ENCODE results near the gene CCDC144A. TPM values are rescaled to one million over a fixed set of nuclear protein-coding genes. Genes with fewer than 3 reads are reported as not detected.
"Not testable (repeated sequence)": the region's sequence is repeated elsewhere in the genome, so short reads cannot be mapped to it uniquely, and the experiment has no call there.

CCDC144A gene
- total RNA-seq, 2 experiments from 2014 or later = 7.0 to 7.6 TPM

DNA sequence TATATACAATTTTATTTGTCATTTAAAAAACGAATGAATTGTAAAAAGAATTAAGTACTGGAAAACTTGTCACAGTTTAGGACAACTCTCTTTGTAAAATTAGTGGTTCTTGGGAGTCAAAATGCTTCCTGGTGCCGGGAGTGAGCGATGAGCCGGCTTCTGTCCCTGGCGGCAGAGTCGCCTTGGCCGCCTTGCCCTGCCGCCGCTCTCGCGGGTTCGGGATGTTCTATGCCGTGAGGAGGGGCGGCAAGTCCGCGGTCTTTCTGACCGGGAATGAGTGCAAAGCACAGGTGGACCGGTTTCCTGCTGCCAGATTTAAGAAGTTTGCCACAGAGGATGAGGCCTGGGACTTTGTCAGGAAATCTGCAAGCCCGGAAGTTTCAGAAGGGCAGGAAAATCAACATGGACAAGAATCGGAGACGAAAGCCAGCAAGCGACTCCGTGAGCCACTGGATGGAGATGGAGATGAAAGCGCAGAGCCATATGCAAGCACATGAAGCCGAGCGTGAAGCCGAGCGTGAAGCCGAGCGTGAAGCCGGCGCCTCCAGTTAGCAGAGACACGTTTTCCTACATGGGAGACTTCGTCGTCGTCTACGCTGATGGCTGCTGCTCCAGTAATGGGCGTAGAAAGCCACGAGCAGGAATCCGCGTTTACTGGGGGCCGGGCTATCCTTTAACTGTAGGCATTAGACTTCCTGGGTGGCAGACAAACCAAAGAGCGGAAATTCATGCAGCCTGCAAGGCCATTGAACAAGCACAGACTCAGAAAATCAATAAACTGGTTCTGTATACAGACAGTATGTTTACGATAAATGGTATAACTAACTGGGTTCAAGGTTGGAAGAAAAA, 6.5 kb upstream of the CCDC144A start:
- intact Hi-C loops (cut with DNase I, micrococcal nuclease); H3K9me3 Mint-ChIP-seq (ENCODE audit: low read depth); DNase-seq; POLR2A ChIA-PET; H3K36me3 Mint-ChIP-seq (ENCODE audit: low read depth); ATAC-seq; H3K4me1 Mint-ChIP-seq; H3K4me3 Mint-ChIP-seq; H3K27ac Mint-ChIP-seq: not testable (repeated sequence)
- peaks cover 15% of the 10 kb centered on the region for H3K27me3 Mint-ChIP-seq
- CTCF ChIA-PET = interaction anchor here (1.4 kb wide), 1 partner anchor 96 kb away, joined by 3 read pairs; no protein-coding TSS in a partner anchor

DNA sequence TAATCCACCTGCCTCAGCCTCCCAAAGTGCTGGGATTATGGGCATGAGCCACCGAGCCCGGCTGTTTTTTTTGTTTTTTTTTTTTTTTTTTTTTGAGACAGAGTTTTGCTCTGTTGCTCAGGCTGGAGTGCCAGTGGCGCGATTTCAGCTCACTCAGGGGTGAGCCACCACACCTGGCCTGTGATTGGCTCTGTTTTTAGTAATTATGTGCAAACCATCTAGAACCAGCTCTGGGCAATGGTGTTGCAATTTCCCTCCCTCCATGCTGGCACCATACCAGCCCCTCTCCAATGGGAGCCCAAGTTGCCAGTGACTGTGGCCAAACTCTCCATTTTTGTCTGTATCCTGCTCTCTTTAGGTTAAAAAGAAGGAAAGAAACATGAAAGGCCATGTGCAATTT, 4.0 kb upstream of the CCDC144A start:
- DNase-seq, POLR2A ChIA-PET: not testable (repeated sequence)

DNA sequence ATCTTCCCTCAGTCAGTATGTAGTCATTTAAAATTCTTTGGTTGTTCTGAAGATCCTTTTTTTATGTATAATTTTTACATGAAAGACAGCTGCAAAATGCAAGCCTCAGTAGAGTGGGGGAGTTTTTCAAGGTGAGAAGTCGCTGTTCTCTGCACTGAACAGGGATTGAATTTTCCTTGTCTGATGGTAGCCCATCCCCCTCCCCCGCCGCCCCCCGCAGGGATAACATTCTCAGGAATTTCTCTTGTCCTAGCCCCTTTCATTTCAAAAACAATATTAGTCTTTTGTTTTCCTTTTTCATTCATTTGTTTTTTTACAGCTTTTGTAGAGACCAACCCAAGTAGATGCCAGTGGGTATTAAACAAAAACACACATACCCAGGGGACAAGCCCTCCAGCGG, 2.9 kb upstream of the CCDC144A start:
- H3K9me3 Mint-ChIP-seq (ENCODE audit: low read depth); DNase-seq; CTCF ChIA-PET; H3K4me3 Mint-ChIP-seq; POLR2A ChIA-PET; H3K36me3 Mint-ChIP-seq (ENCODE audit: low read depth); H3K4me1 Mint-ChIP-seq; H3K27ac Mint-ChIP-seq; ATAC-seq: not testable (repeated sequence)
- intact Hi-C loops (cut with DNase I, micrococcal nuclease) = loop anchor here in 1 of 2 experiments (5.0 kb wide), 1 partner anchor 150 kb away; no protein-coding TSS in a partner anchor
- H3K27me3 Mint-ChIP-seq = peaks cover 12% of the 10 kb centered on the region

More for the DNA sequence above, 4.0 kb upstream of the CCDC144A start:
- H3K4me1 Mint-ChIP-seq; H3K9me3 Mint-ChIP-seq (ENCODE audit: low read depth); H3K27ac Mint-ChIP-seq; ATAC-seq; H3K4me3 Mint-ChIP-seq; CTCF ChIA-PET; H3K36me3 Mint-ChIP-seq (ENCODE audit: low read depth): not testable (repeated sequence)
- intact Hi-C loops (cut with DNase I, micrococcal nuclease) = loop anchor here in 1 of 2 experiments (5.0 kb wide), 1 partner anchor 149 kb away; no protein-coding TSS in a partner anchor
- H3K27me3 Mint-ChIP-seq = peaks cover 15% of the 10 kb centered on the region

DNA sequence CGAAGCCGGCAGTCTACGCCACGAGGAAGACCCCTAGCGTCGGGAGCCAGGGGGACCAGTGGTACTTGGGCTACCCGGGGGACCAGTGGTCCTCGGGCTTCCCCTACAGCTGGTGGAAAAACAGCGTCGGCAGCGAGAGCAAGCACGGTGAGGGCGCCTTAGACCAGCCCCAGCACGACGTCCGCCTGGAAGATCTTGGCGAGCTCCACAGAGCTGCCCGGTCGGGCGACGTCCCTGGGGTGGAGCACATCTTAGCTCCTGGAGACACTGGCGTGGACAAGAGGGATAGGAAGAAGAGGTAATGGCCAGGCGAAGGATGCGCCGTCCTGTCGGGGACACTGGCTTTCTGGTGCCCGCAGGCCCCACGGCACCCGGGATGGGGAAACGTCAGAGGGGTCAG, 406 bp downstream of the CCDC144A start:
- DNase-seq; H3K36me3 Mint-ChIP-seq (ENCODE audit: low read depth); H3K9me3 Mint-ChIP-seq (ENCODE audit: low read depth); H3K4me1 Mint-ChIP-seq; H3K27ac Mint-ChIP-seq; H3K27me3 Mint-ChIP-seq: not testable (repeated sequence)
- peak overlapping the region; percentile 30 for H3K4me3 Mint-ChIP-seq
- CTCF ChIA-PET = interaction anchor here (1.0 to 1.8 kb wide), 4 partner anchors 106 to 238 kb away, joined by 3 to 9 read pairs (median 4); no protein-coding TSS in a partner anchor
- peak; percentile 44 for ATAC-seq
- POLR2A ChIA-PET = interaction anchor here (1.0 kb wide), 1 partner anchor 338 kb away, joined by 3 read pairs; the partner anchor contains the start of gene CENPV
- intact Hi-C loops (cut with DNase I, micrococcal nuclease) = loop anchor here in 1 of 2 experiments (2.0 kb wide), 1 partner anchor 38 kb away; the partner anchor contains the start of gene ZNF624

DNA sequence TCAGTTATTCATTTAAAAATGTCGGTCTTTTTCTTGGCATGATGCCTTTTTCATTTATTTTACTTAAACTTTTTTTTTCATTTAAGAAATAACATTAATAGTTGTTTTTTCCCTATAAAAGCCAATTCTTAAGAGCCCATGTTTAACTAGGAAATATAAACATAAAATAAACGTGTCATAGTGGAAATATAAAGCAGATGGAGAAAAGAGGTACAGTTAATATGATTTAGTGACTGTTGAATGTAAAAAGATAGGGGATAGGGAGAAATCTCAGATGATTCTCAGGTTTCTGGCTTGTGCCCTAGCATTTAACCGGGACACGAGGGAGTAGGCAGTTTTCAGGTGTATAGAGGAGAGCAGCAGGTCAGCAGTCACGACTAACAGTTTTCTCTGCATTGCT, 7.6 kb downstream of the CCDC144A start:
- POLR2A ChIA-PET; H3K4me3 Mint-ChIP-seq; H3K9me3 Mint-ChIP-seq (ENCODE audit: low read depth); H3K27ac Mint-ChIP-seq; H3K4me1 Mint-ChIP-seq; H3K36me3 Mint-ChIP-seq (ENCODE audit: low read depth); DNase-seq; H3K27me3 Mint-ChIP-seq; intact Hi-C loops (cut with DNase I, micrococcal nuclease); ATAC-seq; CTCF ChIA-PET: not testable (repeated sequence)

DNA sequence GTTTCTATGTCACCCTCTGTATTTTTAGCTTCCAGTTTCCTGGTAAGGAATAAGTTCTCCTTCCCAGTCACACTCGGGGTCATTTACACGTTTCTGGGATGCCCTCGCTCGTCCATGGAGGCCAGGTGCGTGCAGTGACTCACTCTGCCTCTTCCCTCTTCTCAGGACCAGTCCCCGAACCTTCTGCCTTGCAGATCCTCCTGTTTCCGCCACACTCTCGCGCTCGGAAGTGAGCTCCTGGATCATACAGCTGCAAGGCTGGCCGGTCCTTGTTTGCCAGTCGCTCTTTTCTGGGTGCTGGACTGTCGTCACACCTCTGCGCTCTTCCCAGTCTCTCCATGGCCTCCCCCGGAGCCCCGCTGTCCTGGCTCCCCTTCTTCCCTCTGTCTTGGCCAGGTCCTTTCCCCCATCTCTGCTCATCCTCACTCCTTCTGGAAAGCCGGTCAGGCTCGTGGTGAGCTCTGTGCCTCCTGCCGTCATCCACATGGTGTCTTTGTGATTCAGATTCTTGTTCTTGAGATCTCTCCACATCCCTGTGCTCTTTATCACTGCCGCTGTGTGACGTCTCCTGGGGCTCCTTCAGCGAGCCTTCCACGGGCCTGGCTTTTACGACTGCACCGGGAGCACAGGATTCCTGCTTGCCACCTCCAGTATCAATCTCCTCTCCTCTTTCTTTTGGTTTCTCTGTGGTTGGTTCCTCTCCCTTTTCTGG, 55.6 kb downstream of the CCDC144A start:
- peak overlapping the region; percentile 25 for H3K4me3 Mint-ChIP-seq
- POLR2A ChIA-PET = interaction anchor here (0.6 kb wide), 1 partner anchor 646 kb away, joined by 5 read pairs; no protein-coding TSS in a partner anchor
- H3K36me3 Mint-ChIP-seq (ENCODE audit: low read depth); CTCF ChIA-PET; intact Hi-C loops (cut with DNase I, micrococcal nuclease); H3K27ac Mint-ChIP-seq; H3K9me3 Mint-ChIP-seq (ENCODE audit: low read depth): not testable (repeated sequence)
- peak; percentile 10 for DNase-seq
- peaks cover 11% of the 10 kb centered on the region for H3K4me1 Mint-ChIP-seq
- ATAC-seq = peak; percentile 30
- H3K27me3 Mint-ChIP-seq = peaks cover 30% of the 10 kb centered on the region

DNA sequence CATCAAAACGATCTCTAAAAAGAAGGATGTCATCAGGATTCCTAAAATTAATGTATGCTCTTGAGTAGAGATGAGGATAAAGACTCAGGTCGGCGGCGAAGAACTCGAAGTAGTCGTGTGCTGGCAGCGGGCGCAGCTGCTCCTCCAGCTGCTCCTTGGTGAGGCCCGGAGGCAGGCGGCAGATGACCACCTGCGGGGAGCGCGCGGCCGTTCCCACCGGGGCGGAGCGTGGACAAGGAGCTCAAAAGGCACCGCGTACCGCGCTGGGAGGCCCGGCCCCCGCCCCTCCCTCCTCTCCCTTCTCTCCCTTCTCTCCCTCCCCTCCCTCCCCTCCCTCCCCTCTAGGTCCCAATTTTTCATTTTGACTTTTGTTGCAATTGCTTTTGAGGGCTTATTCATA, 56.5 kb downstream of the CCDC144A start:
- intact Hi-C loops (cut with DNase I, micrococcal nuclease); CTCF ChIA-PET; H3K9me3 Mint-ChIP-seq (ENCODE audit: low read depth); POLR2A ChIA-PET; H3K27ac Mint-ChIP-seq; H3K36me3 Mint-ChIP-seq (ENCODE audit: low read depth); DNase-seq; ATAC-seq: not testable (repeated sequence)
- Mint-ChIP-seq H3K27me3 (peaks cover 35% of the 10 kb centered on the region), H3K4me1 (peaks cover 13% of the 10 kb centered on the region), H3K4me3 (peak overlapping the region; percentile 25)

DNA sequence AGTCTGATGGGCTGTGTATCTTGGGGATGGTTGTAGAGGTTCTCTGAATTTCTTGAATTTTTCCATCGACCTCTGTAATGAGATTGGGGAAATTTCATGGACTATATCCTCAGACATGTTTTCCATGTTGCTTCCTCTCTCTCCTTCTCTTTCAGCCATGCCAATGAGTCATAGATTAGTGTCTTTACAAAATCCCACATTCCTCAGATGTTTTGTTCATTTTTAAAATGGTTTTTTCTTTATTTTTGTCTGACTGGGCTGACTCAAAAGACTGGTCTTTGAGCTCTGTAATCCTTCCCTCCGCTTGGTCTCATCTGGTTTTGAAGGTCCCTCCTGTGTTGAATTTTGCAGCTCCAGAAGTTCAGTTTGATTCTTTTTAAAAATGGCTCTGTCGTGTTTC, 60.5 kb downstream of the CCDC144A start:
- H3K9me3 Mint-ChIP-seq (ENCODE audit: low read depth); ATAC-seq; POLR2A ChIA-PET; CTCF ChIA-PET; DNase-seq; H3K36me3 Mint-ChIP-seq (ENCODE audit: low read depth); H3K27ac Mint-ChIP-seq; H3K4me3 Mint-ChIP-seq; intact Hi-C loops (cut with DNase I, micrococcal nuclease): not testable (repeated sequence)
- H3K27me3 Mint-ChIP-seq = peaks cover 29% of the 10 kb centered on the region
- peaks cover 13% of the 10 kb centered on the region for H3K4me1 Mint-ChIP-seq

DNA sequence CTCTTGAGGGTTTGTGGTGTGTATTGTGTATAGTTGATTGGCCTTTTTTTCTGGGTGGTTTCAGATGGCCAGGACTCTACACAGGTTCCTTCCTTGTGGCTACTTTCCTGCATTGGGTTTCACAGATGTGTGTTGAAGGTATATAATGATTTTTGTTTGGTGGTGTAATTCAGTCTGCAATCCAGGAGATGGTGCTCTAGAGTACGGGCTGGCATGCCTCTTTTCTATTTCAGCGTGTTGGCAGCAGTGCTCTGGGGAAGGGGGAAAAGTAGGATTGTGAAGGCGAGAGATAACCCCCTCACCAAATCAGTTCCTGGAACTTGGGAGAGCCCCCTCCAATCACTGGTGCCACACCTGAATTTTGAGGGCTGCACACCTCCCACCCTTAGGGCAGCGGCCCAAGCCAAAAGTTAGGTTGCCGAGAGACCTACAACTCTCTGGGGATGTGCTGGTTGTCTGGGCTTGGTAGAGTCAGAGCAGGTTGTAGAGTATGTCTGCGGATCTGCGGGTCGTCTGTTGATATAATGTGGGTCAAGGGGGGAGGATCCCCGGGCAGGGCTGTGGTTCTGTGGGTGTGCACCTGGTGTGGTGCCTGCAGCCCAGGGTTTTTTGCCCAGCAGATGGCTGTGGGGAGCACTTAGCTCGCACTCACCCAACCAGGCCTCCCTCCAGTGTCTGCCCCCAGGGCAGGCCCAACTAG, 61.3 kb downstream of the CCDC144A start:
- intact Hi-C loops (cut with DNase I, micrococcal nuclease); H3K27ac Mint-ChIP-seq; H3K4me1 Mint-ChIP-seq; POLR2A ChIA-PET; H3K4me3 Mint-ChIP-seq; H3K9me3 Mint-ChIP-seq (ENCODE audit: low read depth); H3K36me3 Mint-ChIP-seq (ENCODE audit: low read depth); CTCF ChIA-PET: not testable (repeated sequence)
- ATAC-seq (peak; percentile 64), DNase-seq (peak; percentile 10)
- peaks cover 22% of the 10 kb centered on the region for H3K27me3 Mint-ChIP-seq

DNA sequence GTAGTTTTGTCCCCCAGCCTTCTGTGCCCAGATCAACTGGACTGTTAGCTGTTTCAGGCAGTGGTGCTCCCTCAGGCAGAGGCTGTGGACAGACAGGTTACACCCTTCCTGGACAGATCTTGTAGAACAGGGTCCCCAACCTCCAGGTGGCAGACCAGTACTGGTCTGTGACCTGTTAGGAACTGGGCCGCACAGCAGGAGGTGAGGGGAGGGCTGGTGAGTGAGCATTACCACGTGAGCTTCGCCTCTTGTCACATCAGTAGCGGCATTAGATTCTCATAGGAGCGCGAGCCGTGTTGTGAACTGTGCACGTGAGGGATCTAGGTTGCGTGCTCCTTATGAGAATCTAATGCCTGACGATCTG, 61.9 kb downstream of the CCDC144A start:
- H3K36me3 Mint-ChIP-seq (ENCODE audit: low read depth); H3K9me3 Mint-ChIP-seq (ENCODE audit: low read depth); H3K4me1 Mint-ChIP-seq; DNase-seq; POLR2A ChIA-PET; CTCF ChIA-PET; H3K27ac Mint-ChIP-seq; H3K4me3 Mint-ChIP-seq; intact Hi-C loops (cut with DNase I, micrococcal nuclease): not testable (repeated sequence)
- H3K27me3 Mint-ChIP-seq = peaks cover 20% of the 10 kb centered on the region
- peak; percentile 26 for ATAC-seq

DNA sequence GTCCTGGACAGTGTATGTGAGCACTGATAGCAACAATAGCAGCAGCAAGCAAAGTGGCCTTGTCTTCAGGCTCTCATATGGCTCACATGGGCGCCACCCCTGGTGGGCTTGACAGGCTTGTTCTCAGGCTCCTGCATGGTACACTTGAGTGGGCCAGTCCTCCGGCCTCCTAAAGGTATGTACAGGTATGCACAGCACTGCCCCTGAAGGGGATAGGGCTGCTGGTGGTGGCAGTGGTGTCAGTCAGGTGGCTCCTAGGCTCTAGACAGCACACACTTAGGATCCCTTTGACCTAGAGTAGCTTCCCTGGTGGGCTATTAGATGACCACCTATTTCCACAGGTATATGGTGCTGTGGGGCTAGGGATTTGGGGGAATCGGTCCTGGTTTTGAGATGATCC, 67.5 kb downstream of the CCDC144A start:
- DNase-seq; intact Hi-C loops (cut with DNase I, micrococcal nuclease); POLR2A ChIA-PET; ATAC-seq; H3K4me1 Mint-ChIP-seq; H3K27me3 Mint-ChIP-seq; H3K4me3 Mint-ChIP-seq; H3K27ac Mint-ChIP-seq; H3K9me3 Mint-ChIP-seq (ENCODE audit: low read depth); CTCF ChIA-PET; H3K36me3 Mint-ChIP-seq (ENCODE audit: low read depth): not testable (repeated sequence)

Data from activated CD4-positive, alpha-beta T cell treated with anti-CD3 and anti-CD28 coated beads for 36 hours (primary cell).